ACHN (cell line): ENCODE results near the gene TTC39B.

ENCODE experiments used
- DNase-seq: peaks from one replicate; pipeline ENCODE4 v3.0.0-alpha.2; 2015
- in situ Hi-C: cut with HindIII; loops from 2 replicates; pipeline ENCODE4 v1.10.0; 2017; ENCODE audit warnings: low sequenced_read_pairs, low pct_ligation_motif_present, low pct_unique_long_range_greater_than_20kb

The TTC39B gene

DNA sequence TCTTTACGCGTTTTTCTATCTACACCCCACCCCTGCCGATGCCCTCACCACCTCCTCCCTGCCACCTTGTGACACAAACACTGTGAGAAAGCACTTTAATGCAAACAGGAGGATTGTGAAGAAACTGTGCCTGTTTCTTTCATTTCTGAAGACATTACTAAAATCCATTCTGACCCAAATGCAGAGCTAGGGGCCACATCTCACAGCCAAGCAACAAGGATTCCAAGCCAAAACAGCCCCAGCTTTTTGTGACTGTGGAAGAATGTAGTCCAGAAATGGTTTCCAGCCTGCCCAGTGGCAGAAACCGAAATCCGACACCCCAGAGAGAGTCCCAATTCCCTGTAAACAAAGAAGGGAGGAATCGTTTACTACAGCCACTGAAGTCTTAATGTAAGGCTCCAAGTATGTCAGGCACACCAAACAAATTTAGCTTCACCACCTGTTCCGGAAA, 190.9 kb downstream of the TTC39B start:
- in situ Hi-C loops: no loop called here
- no peak for DNase-seq

- in situ Hi-C loops: no loop called here
- DNase-seq: no peak
Observed at GRCh38 chr9:15115702-15116101, 191.3 kb downstream of the TTC39B start.

GRCh38 chr9:15115041-15115440, 192.0 kb downstream of the TTC39B start:
- DNase-seq: no peak
- in situ Hi-C loops: no loop called here
